Thyroid gland (tissue), 4 donors: ENCODE measurements around the gene OLIG1.

ENCODE experiments used
- CTCF ChIP-seq, 6 experiments: fragments of 200-600 bp in 3 of 6; fragments of 450-650 bp in 3 of 6; sonication (generic) in 3 of 6; IDR thresholded peaks; one replicate each; pipeline ENCODE4 v1.5.1; 2016 to 2019; ENCODE audit warnings: antibody characterized with exemption in 6 of 6, mild to moderate bottlenecking in 2 of 6, inconsistent platforms in 1 of 6, moderate library complexity in 1 of 6
- POLR2A ChIP-seq, 2 donors: fragments of 450-650 bp; IDR thresholded peaks; one replicate each; pipeline ENCODE4 v1.6.1; 2017; ENCODE audit warnings: antibody characterized with exemption in 2 of 2, mild to moderate bottlenecking in 2 of 2, moderate library complexity in 1 of 2

GRCh38 chr21:33036430-33037162 is 33.3 kb upstream of the OLIG1 start:
- TF ChIP-seq CTCF (IDR thresholded peaks at IDR 0.05) (no peak), POLR2A (IDR thresholded peaks at IDR 0.05) (no peak)
